ENCODE results near the gene SCIN.

DNA sequence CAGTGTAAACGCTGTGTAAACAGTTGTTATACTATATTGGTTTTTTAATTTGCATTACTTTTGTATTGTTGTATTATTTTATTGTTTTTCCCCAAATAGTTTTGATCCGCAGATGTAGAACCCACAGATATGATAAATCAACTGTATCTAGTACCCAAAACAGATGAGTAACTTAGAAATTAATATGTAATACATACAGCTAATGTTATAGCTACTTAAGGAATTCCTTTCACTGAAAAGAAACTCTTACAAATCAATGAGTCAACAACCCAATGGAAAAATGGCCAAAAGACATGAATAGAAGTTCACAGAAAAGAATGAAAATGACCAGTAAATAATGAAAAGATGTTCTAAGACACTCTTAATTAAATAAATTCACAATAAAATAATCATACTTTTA lies 84.6 kb downstream of the SCIN start:
- TF ChIP-seq POLR2A (IDR thresholded peaks at IDR 0.05), result no peak
- TF ChIP-seq, protein P1, sequence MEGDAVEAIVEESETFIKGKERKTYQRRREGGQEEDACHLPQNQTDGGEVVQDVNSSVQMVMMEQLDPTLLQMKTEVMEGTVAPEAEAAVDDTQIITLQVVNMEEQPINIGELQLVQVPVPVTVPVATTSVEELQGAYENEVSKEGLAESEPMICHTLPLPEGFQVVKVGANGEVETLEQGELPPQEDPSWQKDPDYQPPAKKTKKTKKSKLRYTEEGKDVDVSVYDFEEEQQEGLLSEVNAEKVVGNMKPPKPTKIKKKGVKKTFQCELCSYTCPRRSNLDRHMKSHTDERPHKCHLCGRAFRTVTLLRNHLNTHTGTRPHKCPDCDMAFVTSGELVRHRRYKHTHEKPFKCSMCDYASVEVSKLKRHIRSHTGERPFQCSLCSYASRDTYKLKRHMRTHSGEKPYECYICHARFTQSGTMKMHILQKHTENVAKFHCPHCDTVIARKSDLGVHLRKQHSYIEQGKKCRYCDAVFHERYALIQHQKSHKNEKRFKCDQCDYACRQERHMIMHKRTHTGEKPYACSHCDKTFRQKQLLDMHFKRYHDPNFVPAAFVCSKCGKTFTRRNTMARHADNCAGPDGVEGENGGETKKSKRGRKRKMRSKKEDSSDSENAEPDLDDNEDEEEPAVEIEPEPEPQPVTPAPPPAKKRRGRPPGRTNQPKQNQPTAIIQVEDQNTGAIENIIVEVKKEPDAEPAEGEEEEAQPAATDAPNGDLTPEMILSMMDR (IDR thresholded peaks at IDR 0.05), result no peak
